Endothelial cell (in vitro differentiated cells): Measurements from ENCODE around the gene ANK2. TPM values are rescaled to one million over a fixed set of nuclear protein-coding genes. Genes with fewer than 3 reads are reported as not detected.

Experiments used
- DNase-seq: peaks from one replicate; pipeline ENCODE4 v3.0.0; 2021; ENCODE audit warnings: low spot score
- H3K27ac Mint-ChIP-seq: one replicate; pipeline ENCODE4 v1.8.0; 2021; ENCODE audit warnings: mixed read lengths, inconsistent platforms; ENCODE audit not compliant: unreplicated experiment
- H3K27me3 Mint-ChIP-seq: one replicate; pipeline ENCODE4 v1.8.0; 2021; ENCODE audit warnings: mild to moderate bottlenecking, moderate library complexity, mixed read lengths, inconsistent platforms; ENCODE audit not compliant: unreplicated experiment
- H3K36me3 Mint-ChIP-seq: one replicate; pipeline ENCODE4 v1.8.0; 2021; ENCODE audit warnings: mild to moderate bottlenecking, low read depth, mixed read lengths, inconsistent platforms; ENCODE audit not compliant: unreplicated experiment
- H3K4me1 Mint-ChIP-seq: one replicate; pipeline ENCODE4 v1.8.0; 2021; ENCODE audit warnings: mild to moderate bottlenecking, mixed read lengths, inconsistent platforms; ENCODE audit not compliant: unreplicated experiment
- H3K4me3 Mint-ChIP-seq: one replicate; pipeline ENCODE4 v1.8.0; 2021; ENCODE audit warnings: mild to moderate bottlenecking, mixed read lengths, inconsistent platforms; ENCODE audit not compliant: unreplicated experiment
- H3K9me3 Mint-ChIP-seq: one replicate; pipeline ENCODE4 v1.8.0; 2021; ENCODE audit warnings: mixed read lengths, inconsistent platforms; ENCODE audit not compliant: unreplicated experiment
- total RNA-seq: library from RNA; stranded (reverse); fragmentation: NEBNext Ultra II Directional; extraction: Animal tissue kit (Norgen Biotek cat#: 25700); gene quantifications from one replicate; pipeline ENCODE4 v1.2.1, GENCODE V29; 2021; ENCODE audit not compliant: unreplicated experiment
- TF ChIP-seq, protein P1 (sequence below): fragments of 200-600 bp; sonication (generic); IDR thresholded peaks from one replicate; pipeline ENCODE4 v1.5.0; 2021; ENCODE audit warnings: antibody characterized with exemption; ENCODE audit not compliant: unreplicated experiment

ANK2 gene
- total RNA-seq, 1 donor from 2014 or later: 47.2 TPM

- no peak overlapping the region for H3K4me3 Mint-ChIP-seq
- H3K4me1 Mint-ChIP-seq: no peaks in the 10 kb centered on the region
- DNase-seq: no peak
- TF ChIP-seq, protein P1, sequence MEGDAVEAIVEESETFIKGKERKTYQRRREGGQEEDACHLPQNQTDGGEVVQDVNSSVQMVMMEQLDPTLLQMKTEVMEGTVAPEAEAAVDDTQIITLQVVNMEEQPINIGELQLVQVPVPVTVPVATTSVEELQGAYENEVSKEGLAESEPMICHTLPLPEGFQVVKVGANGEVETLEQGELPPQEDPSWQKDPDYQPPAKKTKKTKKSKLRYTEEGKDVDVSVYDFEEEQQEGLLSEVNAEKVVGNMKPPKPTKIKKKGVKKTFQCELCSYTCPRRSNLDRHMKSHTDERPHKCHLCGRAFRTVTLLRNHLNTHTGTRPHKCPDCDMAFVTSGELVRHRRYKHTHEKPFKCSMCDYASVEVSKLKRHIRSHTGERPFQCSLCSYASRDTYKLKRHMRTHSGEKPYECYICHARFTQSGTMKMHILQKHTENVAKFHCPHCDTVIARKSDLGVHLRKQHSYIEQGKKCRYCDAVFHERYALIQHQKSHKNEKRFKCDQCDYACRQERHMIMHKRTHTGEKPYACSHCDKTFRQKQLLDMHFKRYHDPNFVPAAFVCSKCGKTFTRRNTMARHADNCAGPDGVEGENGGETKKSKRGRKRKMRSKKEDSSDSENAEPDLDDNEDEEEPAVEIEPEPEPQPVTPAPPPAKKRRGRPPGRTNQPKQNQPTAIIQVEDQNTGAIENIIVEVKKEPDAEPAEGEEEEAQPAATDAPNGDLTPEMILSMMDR: no peak
- no peaks in the 10 kb centered on the region for H3K9me3 Mint-ChIP-seq
- no peaks in the 10 kb centered on the region for H3K36me3 Mint-ChIP-seq
- H3K27ac Mint-ChIP-seq: no peak overlapping the region
- peaks cover 2% of the 10 kb centered on the region for H3K27me3 Mint-ChIP-seq
Measured at GRCh38 chr4:113294908-113295307, 245.5 kb downstream of the ANK2 start.

DNA sequence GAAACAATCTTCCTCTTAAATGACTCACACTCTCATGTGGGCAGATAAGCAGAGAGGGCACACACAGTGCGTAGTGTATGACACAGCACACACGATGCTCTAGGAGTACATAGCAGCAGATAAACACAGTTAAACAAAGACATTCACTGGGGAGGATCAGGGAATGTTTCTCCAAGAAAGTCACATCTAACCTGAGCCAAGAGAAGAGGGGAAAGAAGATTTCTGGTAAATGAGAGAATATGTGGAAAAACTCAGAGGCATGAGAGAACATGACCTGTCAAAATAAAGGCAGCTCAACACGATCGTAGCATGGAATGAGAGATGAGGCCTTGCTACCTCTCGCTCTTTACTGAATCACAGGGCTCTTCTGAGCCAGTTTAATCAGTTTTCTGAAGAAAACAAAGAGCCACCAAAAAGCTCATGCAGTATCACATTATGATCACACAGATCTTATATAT is 251.0 kb downstream of the ANK2 start:
- Mint-ChIP-seq H3K9me3 (no peaks in the 10 kb centered on the region), H3K27me3 (no peaks in the 10 kb centered on the region), H3K27ac (no peak overlapping the region), H3K4me1 (no peaks in the 10 kb centered on the region), H3K4me3 (no peak overlapping the region), H3K36me3 (no peaks in the 10 kb centered on the region)
- TF ChIP-seq, protein P1: no peak
- DNase-seq: no peak

- Mint-ChIP-seq H3K4me3 (no peak overlapping the region), H3K27ac (no peak overlapping the region), H3K9me3 (no peaks in the 10 kb centered on the region), H3K36me3 (no peaks in the 10 kb centered on the region), H3K4me1 (no peaks in the 10 kb centered on the region), H3K27me3 (no peaks in the 10 kb centered on the region)
- DNase-seq: no peak
- TF ChIP-seq, protein P1: no peak
Measured at GRCh38 chr4:113302051-113302450, 252.6 kb downstream of the ANK2 start.

DNA sequence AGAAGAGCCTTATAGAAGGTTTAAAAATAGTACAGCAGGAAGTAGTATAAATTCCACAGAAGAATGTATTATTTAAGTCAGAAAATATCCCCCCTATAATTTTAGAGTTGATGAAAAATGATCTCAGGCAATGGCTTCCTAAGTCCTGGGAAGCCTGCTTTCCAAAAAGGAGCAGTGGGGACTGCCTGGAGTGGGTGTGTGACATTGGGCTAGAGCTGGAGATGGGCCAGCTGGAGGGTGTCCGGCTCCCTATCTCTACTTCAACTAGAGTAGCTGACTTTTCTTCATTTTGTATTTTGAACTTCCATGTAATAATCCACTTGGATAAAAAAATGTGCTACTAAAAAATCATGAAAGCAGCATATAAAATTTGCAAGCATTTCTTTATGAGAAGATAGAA is 253.9 kb downstream of the ANK2 start:
- no peaks in the 10 kb centered on the region for H3K4me1 Mint-ChIP-seq
- no peak overlapping the region for H3K27ac Mint-ChIP-seq
- no peaks in the 10 kb centered on the region for H3K9me3 Mint-ChIP-seq
- no peak for DNase-seq
- H3K27me3 Mint-ChIP-seq: no peaks in the 10 kb centered on the region
- H3K36me3 Mint-ChIP-seq: no peaks in the 10 kb centered on the region
- TF ChIP-seq, protein P1: no peak
- H3K4me3 Mint-ChIP-seq: no peak overlapping the region

DNA sequence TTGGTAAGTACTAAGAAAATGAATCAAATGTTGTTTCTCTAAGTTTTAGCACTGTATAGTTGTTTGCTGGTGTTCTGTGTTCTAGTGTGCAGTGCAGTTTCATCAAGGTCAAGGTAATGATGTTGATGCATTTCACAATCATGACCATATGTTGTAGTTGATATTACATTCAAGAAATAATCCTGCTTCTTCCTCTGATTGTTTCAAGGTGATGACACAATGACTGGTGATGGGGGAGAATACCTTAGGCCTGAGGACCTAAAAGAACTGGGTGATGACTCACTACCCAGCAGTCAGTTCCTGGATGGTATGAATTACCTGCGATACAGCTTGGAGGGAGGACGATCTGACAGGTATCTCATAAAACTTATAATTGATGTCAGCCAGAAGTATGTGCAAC is 261.6 kb downstream of the ANK2 start:
- Mint-ChIP-seq H3K27ac (no peak overlapping the region), H3K4me3 (no peak overlapping the region), H3K9me3 (no peaks in the 10 kb centered on the region), H3K36me3 (no peaks in the 10 kb centered on the region), H3K27me3 (peaks cover 2% of the 10 kb centered on the region), H3K4me1 (no peaks in the 10 kb centered on the region)
- no peak for DNase-seq
- TF ChIP-seq, protein P1: no peak
